Stimulated activated CD8-positive, alpha-beta memory T cell treated with anti-CD3 and anti-CD28 coated beads, Interleukin-12 subunit alpha, Interleukin-12 subunit beta, amount 100 ng/mL, for 1 hour (primary cell): ENCODE results near the gene GPC5.
"Not testable (repeated sequence)": the region's sequence is repeated elsewhere in the genome, so short reads cannot be mapped to it uniquely, and the experiment has no call there.

Experiments
- DNase-seq: peaks from one replicate; pipeline ENCODE4 v3.0.0-alpha.2; 2020; ENCODE audit warnings: low read depth

GPC5 gene

GRCh38 chr13:91773591-91774227 is 375.3 kb downstream of the GPC5 start:
- DNase-seq: no peak

DNA sequence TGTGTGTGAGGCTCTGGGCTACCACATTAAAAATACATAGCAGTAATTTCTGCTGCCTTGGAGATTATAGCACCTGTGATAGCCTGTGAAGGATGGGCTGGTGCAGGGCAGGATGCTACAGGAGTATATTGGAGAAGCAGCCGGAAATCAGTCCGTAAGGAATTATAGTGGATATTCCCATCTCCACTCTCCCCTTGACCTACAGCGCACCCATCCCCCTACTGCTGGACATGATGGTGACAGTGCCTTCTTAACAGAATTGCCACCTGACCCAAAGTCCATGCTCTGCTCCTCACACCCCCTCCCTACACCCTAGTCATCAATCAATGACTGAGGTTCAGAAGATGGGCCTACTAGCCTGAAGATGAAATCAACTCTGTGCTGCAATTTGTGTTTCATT is 376.0 kb downstream of the GPC5 start:
- DNase-seq: no peak

DNA sequence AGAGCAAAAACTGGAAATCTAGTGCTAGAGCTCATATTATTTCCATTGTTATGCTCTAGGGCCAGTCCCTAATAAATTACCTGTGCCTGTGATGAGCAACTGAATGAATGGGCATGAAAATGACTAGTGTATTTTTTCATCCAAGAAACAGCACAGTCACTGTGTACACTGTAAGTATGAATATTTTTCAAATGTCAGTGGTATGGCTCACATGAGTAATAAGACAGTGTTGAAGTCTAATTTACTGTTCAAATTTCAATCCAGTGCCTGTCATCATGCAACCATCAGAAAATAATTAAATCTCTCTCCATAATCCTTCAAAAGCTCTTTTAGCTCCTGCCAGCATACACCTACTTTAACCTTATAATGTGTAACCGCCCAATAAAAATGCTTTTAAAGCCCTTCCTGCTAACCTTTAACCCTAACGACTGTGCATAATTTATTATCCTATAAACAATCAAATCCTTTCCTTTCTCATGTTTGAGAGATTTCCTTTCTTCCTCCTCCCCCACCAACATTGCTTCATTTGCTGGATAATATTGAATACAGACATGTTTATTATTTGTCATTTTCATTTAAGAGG is 378.3 kb downstream of the GPC5 start:
- no peak for DNase-seq

- no peak for DNase-seq
These were observed 379.7 kb downstream of the GPC5 start for GRCh38 chr13:91778123-91778522.

DNA sequence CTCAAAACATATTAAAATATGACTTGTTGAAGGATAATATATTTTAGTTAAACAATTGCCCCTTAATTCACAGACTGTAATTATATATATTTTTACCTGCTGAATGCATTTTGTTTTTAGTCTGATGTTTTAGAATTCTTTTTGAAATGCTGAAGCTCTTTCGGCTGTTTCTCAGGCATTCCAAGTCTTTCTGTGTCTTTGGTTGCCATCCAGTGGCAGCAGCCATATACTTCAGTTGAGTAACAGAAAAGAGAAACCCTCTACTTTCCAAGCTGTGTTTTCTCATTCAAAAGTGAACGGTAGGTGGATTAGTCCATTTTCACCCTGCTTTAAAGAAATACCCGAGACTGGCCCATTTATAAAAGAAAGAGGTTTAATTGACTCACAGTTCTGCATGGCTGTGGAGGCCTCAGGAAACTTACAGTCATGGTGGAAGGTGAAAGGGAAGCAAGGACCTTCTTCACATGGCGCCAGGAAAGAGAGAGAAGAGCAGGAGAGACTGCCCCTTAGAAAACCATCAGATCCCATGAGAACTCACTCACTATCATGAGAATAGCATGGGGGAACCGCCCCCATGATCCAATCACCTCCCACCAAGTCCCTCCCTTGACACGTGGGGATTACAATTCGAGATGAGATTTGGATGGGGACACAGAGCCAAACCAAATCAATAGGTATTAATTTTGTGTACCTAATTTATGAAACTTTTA is 383.7 kb downstream of the GPC5 start:
- DNase-seq: not testable (repeated sequence)

GRCh38 chr13:91785431-91786119 is 387.2 kb downstream of the GPC5 start:
- DNase-seq: no peak

- DNase-seq: no peak
These were observed 393.6 kb downstream of the GPC5 start for GRCh38 chr13:91792054-91792453.

GRCh38 chr13:91797567-91797966 is 399.1 kb downstream of the GPC5 start:
- no peak for DNase-seq

GRCh38 chr13:91798338-91798737 is 399.9 kb downstream of the GPC5 start:
- DNase-seq: not testable (repeated sequence)

DNA sequence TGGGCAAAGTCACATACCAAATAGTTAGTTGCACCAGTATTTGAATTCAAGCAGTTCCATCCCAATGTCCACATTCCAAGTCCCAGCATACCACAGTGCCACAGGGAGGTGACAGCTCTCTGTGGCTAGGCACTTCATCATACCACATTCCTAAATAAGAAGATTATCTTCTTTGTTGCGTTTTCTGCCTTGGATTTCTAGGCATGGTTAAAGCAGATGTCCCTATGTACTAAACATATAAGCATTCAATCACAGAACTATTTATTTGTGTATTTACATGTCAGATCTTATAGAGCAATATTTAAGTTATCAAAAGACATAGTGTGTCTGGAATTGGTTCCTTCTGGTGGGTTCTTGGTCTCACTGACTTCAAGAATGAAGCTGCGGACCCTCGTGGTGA is 403.4 kb downstream of the GPC5 start:
- DNase-seq: not testable (repeated sequence)

DNA sequence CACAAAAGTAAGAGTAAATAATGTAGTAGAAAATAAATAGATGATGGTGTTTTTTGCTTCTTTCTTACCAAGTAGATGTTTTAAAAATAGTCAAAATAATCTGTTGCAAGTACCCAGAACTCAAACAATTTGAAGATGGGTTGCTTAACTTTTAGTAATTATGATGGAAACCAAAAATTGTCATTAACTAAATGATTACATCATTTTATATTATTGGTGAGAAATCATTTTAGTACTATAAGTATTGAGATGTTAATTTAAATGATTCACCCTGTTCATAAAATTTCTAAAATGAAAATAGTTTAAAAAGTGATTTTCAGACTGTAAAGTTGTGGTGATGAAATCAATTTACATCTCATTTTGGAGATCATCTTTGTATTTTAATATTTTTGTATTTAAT is 404.5 kb downstream of the GPC5 start:
- DNase-seq: no peak

GRCh38 chr13:91804724-91805123 is 406.3 kb downstream of the GPC5 start:
- no peak for DNase-seq

GRCh38 chr13:91805605-91806004 is 407.2 kb downstream of the GPC5 start:
- DNase-seq: no peak

- no peak for DNase-seq
These were observed 410.7 kb downstream of the GPC5 start for GRCh38 chr13:91809161-91809560.

DNA sequence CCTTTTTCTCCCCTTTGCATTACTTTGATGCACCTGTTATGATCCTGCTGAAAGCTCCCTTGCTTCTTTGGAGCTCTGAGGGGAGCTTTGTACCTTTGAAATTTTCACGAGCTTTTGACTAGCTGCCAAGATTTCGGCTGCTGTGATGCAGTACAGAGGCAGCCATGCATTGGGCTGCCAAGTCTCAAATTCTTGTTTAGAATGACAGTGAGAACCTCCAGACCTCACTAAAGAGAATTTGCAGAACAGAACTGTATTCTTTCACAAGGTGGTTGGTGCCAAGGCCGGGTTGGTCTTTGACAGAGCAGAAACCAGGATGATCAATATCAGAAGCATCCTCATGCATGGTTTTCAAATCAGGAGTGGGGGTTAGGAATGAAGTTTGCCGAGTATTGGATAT is 414.8 kb downstream of the GPC5 start:
- no peak for DNase-seq

DNA sequence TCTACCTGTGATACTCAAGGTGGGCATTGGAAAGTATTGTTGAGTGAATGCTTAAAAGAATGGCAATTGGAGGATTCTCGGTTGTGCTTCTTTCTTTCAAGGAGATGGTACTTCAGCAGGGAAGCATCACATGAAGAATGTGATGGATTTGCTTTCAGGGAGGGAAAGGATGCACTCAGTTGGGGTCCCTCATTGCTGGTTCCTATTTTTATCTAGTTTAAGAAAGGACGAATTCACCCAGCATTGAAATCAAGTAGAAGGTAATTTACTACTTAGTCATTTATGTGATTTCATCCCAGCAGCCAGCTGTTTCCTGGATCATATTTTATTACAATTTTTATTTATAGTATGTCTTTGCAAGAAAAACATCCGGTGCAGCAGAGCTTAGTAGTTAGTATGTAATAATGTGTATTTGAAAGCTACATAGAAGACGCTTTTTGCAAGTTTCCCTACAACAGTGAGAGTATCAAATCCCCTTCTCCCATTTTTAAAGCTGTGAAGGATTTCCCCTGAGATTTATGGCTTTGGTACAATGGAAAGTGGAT is 417.9 kb downstream of the GPC5 start:
- DNase-seq: no peak

GRCh38 chr13:91817250-91817649 is 418.8 kb downstream of the GPC5 start:
- no peak for DNase-seq

DNA sequence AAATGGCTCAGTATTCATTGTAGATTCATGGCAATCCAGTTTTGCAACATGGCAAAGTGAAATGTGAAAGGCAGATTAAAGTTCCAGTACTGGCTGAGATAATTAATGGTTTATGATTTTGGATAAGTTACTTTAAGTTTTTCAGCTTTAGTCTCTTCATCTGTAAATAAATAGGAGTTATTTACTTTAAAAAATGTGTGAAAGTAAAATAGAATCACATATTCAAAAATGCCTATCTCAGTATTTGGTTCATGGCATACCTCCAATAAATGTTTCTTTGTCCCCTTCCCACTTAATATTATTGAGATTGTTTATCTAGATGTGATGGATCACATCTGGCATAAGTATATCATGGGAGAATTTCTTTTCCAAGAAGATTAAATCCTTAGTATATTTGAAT is 426.0 kb downstream of the GPC5 start:
- DNase-seq: no peak

- DNase-seq: no peak
These were observed 427.1 kb downstream of the GPC5 start for GRCh38 chr13:91825516-91825915.

DNA sequence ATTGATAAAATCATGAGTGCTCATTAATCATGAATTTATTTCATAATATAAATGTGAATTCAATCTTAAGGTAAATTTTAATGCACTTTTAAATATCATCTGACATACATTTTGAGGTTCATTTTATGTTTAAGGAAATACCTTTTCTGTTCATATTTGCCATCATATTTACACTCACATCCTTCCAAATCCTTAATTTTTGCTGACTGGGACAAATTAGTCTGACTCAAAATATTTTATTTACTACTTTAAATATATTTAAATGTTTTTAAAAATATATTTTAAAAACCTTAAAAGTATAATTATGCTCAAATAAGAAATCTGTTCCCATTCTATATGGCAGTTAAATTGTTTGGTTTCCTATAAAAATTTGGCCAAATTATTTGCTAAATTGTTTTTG is 438.1 kb downstream of the GPC5 start:
- no peak for DNase-seq

DNA sequence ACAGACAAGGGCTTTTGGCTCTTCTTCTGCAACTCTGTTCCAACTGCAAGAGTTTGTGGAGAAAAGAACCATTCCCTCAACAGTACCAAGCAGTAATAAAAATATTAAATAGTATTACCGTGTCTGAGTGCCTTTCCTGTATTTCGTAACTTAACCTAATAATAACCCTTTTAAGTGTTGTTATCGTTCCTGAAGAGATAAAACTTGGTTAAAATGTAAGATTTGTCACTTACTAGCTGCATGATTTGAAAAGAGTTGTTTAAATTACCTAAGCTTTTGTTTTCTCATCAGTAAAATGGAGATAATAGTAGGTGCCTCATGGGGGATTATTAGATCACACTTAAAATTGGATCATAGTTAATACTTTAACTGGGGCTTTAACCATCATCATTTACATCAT is 447.2 kb downstream of the GPC5 start:
- DNase-seq: no peak

- DNase-seq: no peak
These were observed 465.3 kb downstream of the GPC5 start for GRCh38 chr13:91863699-91864098.

GRCh38 chr13:91868351-91868750 is 469.9 kb downstream of the GPC5 start:
- DNase-seq: no peak
